ENCODE data around the gene MRGPRF. TPM values are rescaled to one million over a fixed set of nuclear protein-coding genes. Genes with fewer than 3 reads are reported as not detected.

The MRGPRF gene
- total RNA-seq, 4 donors from 2014 or later: 1.8 to 6.7 (median 4.7) TPM

DNA sequence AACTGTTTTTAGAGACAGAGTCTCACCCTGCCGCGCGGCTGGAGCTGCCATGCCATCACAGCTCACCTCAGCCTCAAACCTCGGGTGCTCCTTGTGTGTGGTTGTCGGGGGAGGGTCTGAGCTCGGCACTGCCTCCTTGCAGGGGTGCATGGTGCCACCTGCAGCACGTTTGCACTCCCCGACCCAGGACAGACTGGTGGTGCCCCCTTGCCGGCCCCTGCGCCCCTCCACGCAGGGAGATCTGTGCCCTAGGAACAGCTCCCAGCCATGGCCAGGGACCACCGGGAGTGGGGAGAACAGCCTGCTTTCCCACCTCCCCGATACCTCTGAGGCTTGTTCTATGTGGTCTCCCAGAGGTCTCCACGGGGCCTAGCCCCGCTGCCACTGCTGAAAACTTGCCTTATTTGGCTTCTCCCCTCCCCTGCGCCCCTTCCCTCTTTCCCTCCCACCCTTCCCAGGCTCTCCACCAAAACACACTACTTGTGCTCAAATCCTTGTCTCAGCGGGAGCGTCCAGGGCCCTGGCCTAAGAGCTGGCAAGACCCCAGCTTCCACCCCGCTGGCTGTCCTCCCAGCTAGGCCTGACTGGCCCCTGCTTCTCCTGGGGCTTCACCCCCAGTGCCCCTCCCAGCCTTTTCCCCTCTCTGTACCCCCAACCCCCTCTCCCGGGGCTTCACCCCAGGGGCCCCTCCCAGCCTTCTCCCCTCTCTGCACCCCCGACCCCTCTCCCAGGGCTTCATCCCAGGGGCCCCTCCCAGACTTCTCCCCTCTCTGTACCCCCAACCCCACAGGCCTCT is 22.3 kb upstream of the MRGPRF start:
- no peaks in the 10 kb centered on the region for H3K9me3 ChIP-seq
- in situ Hi-C loops (cut with MboI; ENCODE audit: low sequenced_read_pairs in 4 of 4) (no loop called here), intact Hi-C loops (cut with DNase I; ENCODE audit: low total_unique reads) (no loop called here)
- H3K27me3 ChIP-seq: peaks cover 8 to 16% (median 11%) of the 10 kb centered on the region in 3 donors
- ATAC-seq: no peak
- H3K27ac ChIP-seq: peak overlapping the region in 2 of 4 donors; percentile 29
- DNase-seq: no peak
- H3K4me1 ChIP-seq: no peaks in the 10 kb centered on the region
- H3K4me3 ChIP-seq: no peak overlapping the region
- no peak for TF ChIP-seq POLR2A (IDR thresholded peaks at IDR 0.05)
- H3K36me3 ChIP-seq: no peaks in the 10 kb centered on the region

DNA sequence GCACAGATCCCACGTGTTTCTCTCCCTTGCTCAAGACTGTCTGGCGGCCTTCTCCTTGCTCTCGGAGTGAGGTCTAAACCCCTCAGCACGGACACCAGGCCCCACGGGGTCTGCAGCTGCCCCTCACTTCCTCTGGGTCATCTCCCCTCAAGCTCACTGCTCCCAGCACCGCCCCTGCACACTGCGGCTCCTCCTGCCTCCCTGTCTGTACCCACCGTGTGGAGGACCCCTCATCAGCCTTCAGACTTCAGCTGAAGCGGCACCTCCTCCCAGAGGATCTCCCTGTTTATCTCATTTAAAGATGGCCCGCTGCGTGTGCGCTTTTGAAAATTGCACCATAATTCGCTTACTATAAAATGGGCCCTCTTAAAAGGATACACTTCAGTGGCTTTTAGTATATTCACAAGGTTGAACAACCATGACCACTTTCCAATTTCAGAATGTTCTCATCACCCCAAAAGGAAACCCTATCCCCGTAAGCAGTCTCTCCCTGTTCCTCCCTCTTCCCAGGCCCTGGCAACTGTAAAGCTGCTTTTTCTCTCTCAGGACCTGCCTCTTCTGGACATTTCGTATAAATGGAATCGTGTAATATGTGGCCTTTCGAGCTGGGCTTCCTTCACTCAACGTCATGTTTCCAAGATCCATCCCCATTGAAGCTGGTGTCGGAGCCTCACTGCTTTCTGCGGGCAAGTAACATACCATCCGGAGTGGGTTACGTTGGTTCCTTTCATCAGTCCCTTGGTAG is 21.2 kb upstream of the MRGPRF start:
- no peaks in the 10 kb centered on the region for H3K4me1 ChIP-seq
- ATAC-seq (no peak), DNase-seq (no peak)
- H3K27me3 ChIP-seq: peaks cover 8 to 16% (median 11%) of the 10 kb centered on the region in 3 donors
- no peak for TF ChIP-seq POLR2A (IDR thresholded peaks at IDR 0.05)
- TF ChIP-seq, protein P1, sequence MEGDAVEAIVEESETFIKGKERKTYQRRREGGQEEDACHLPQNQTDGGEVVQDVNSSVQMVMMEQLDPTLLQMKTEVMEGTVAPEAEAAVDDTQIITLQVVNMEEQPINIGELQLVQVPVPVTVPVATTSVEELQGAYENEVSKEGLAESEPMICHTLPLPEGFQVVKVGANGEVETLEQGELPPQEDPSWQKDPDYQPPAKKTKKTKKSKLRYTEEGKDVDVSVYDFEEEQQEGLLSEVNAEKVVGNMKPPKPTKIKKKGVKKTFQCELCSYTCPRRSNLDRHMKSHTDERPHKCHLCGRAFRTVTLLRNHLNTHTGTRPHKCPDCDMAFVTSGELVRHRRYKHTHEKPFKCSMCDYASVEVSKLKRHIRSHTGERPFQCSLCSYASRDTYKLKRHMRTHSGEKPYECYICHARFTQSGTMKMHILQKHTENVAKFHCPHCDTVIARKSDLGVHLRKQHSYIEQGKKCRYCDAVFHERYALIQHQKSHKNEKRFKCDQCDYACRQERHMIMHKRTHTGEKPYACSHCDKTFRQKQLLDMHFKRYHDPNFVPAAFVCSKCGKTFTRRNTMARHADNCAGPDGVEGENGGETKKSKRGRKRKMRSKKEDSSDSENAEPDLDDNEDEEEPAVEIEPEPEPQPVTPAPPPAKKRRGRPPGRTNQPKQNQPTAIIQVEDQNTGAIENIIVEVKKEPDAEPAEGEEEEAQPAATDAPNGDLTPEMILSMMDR (IDR thresholded peaks at IDR 0.05 in 4 of 5, conservative IDR thresholded peaks at IDR 0.05 in 1 of 5): no peak
- H3K9me3 ChIP-seq: no peaks in the 10 kb centered on the region
- no peak overlapping the region for H3K27ac ChIP-seq
- intact Hi-C loops (cut with DNase I; ENCODE audit: low total_unique reads): no loop called here
- H3K36me3 ChIP-seq: no peaks in the 10 kb centered on the region
- in situ Hi-C loops (cut with MboI; ENCODE audit: low sequenced_read_pairs in 4 of 4): no loop called here
- no peak overlapping the region for H3K4me3 ChIP-seq

- intact Hi-C loops (cut with DNase I; ENCODE audit: low total_unique reads) (no loop called here), in situ Hi-C loops (cut with MboI; ENCODE audit: low sequenced_read_pairs in 4 of 4) (no loop called here)
- H3K27ac ChIP-seq: no peak overlapping the region
- TF ChIP-seq POLR2A (IDR thresholded peaks at IDR 0.05): no peak
- TF ChIP-seq, protein P1 (IDR thresholded peaks at IDR 0.05 in 4 of 5, conservative IDR thresholded peaks at IDR 0.05 in 1 of 5): no peak
- ATAC-seq: no peak
- no peak for DNase-seq
- H3K27me3 ChIP-seq: peaks cover 8 to 16% (median 11%) of the 10 kb centered on the region in 3 donors
- H3K4me3 ChIP-seq: no peak overlapping the region
- H3K9me3 ChIP-seq: no peaks in the 10 kb centered on the region
- no peaks in the 10 kb centered on the region for H3K36me3 ChIP-seq
- no peaks in the 10 kb centered on the region for H3K4me1 ChIP-seq
Observed at GRCh38 chr11:69033431-69033830, 20.4 kb upstream of the MRGPRF start.

DNA sequence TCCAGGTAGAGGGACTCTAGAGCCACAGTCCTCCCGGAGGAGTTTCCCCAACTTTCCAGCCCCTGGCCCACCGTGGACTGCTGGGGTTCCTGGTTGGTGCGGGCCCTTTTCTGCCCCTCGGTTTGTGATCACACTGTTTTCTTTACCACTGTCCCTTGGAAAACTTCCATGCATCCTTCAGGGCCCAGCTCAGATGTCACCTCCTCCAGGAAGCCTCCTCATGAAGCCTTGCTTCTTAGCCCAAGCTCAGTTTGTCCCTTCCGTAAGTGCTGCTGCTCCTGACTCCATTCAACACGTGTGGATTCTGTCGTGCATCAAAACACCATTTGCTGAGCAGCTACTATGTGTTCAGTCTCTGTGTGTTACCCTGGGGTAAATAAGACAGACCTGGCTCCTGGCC is 19.8 kb upstream of the MRGPRF start:
- ATAC-seq (no peak), DNase-seq (no peak)
- Histone ChIP-seq H3K36me3 (no peaks in the 10 kb centered on the region), H3K4me3 (no peak overlapping the region), H3K27ac (no peak overlapping the region), H3K27me3 (peaks cover 8 to 16% (median 11%) of the 10 kb centered on the region in 3 donors), H3K4me1 (no peaks in the 10 kb centered on the region), H3K9me3 (no peaks in the 10 kb centered on the region)
- in situ Hi-C loops (cut with MboI; ENCODE audit: low sequenced_read_pairs in 4 of 4): no loop called here
- no peak for TF ChIP-seq POLR2A (IDR thresholded peaks at IDR 0.05)
- TF ChIP-seq, protein P1 (IDR thresholded peaks at IDR 0.05 in 4 of 5, conservative IDR thresholded peaks at IDR 0.05 in 1 of 5): no peak
- intact Hi-C loops (cut with DNase I; ENCODE audit: low total_unique reads): no loop called here

DNA sequence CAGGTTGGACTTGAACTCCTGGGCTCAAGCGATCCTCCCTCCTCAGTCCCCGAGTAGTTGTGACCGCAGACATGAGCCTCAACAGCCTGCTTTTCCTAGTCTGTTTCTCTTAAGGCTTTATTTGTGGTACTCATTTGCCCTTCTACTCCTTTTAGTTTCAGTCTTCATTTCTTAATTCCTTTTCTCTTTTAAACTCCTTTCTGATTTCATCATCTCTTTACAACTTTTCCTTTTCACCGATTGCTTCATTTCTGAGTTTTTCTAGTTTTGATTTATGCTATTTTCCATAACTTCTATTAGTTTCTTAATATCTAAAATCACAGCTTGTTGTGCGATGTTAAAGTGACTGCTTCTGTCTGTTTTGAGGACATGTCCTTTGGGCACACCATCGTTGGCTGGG is 17.3 kb upstream of the MRGPRF start:
- TF ChIP-seq, protein P1 (IDR thresholded peaks at IDR 0.05 in 4 of 5, conservative IDR thresholded peaks at IDR 0.05 in 1 of 5): no peak
- TF ChIP-seq POLR2A (IDR thresholded peaks at IDR 0.05): no peak
- Histone ChIP-seq H3K27me3 (peaks cover 0 to 4% (median 0%) of the 10 kb centered on the region in 3 donors), H3K36me3 (no peaks in the 10 kb centered on the region), H3K27ac (no peak overlapping the region), H3K4me1 (no peaks in the 10 kb centered on the region), H3K9me3 (no peaks in the 10 kb centered on the region), H3K4me3 (no peak overlapping the region)
- intact Hi-C loops (cut with DNase I; ENCODE audit: low total_unique reads) (no loop called here), in situ Hi-C loops (cut with MboI; ENCODE audit: low sequenced_read_pairs in 4 of 4) (no loop called here)
- ATAC-seq: no peak
- DNase-seq: no peak

All from gastrocnemius medialis (tissue), 4 donors.